Erythroblast (primary cell): ENCODE data around the gene SIAE.

Source experiments
- GATA1 ChIP-seq: IDR thresholded peaks from 2 replicates; pipeline ENCODE4 v1.6.1; 2011; ENCODE audit warnings: low read depth, mild to moderate bottlenecking, control low read depth, low read length, moderate library complexity
- POLR2A ChIP-seq: IDR thresholded peaks from 2 replicates; pipeline ENCODE4 v1.6.1; 2011; ENCODE audit warnings: mild to moderate bottlenecking, low read length

DNA sequence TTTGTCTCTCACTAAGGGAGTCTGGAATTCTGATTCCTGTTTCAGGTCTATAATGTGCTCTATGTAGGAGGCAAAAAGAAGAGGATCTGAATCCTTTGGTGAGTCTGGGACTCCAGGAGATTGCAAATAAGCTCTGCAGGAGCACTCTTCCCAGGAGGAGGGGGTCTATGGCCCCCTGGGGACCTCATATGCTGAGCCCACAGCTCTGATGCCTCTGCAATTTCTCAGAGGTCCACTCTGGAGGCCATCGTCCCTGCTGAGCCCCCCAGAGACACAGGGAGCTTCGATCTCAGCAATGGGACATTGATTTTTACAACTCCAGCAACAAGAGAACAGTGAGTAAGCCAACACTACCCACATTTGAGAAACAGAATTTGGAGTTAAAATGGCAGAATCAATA, 46.0 kb upstream of the SIAE start:
- TF ChIP-seq POLR2A = no peak
- TF ChIP-seq GATA1 = no peak
